GM19193 (cell line): ENCODE data around the gene CMKLR1.

Source experiments
- POLR2A ChIP-seq: IDR thresholded peaks from 4 replicates; pipeline ENCODE4 v1.6.1; 2011; ENCODE audit not compliant: insufficient read depth, insufficient read length; ENCODE audit errors: extremely low read depth

CMKLR1 gene

GRCh38 chr12:108328420-108328819 is 10.7 kb downstream of the CMKLR1 start:
- no peak for TF ChIP-seq POLR2A

GRCh38 chr12:108327621-108328344 is 11.3 kb downstream of the CMKLR1 start:
- TF ChIP-seq POLR2A, result no peak

GRCh38 chr12:108326254-108326750 is 12.8 kb downstream of the CMKLR1 start:
- no peak for TF ChIP-seq POLR2A

GRCh38 chr12:108325549-108325948 is 13.6 kb downstream of the CMKLR1 start:
- no peak for TF ChIP-seq POLR2A

- no peak for TF ChIP-seq POLR2A
Measured at GRCh38 chr12:108325018-108325358, 14.1 kb downstream of the CMKLR1 start.

- no peak for TF ChIP-seq POLR2A
Measured at GRCh38 chr12:108324351-108325017, 14.6 kb downstream of the CMKLR1 start.

- no peak for TF ChIP-seq POLR2A
Measured at GRCh38 chr12:108323581-108323980, 15.5 kb downstream of the CMKLR1 start.

- no peak for TF ChIP-seq POLR2A
Measured at GRCh38 chr12:108322998-108323397, 16.1 kb downstream of the CMKLR1 start.

- no peak for TF ChIP-seq POLR2A
Measured at GRCh38 chr12:108321688-108322087, 17.4 kb downstream of the CMKLR1 start.

- no peak for TF ChIP-seq POLR2A
Measured at GRCh38 chr12:108320507-108321293, 18.4 kb downstream of the CMKLR1 start.

GRCh38 chr12:108319277-108320234 is 19.6 kb downstream of the CMKLR1 start:
- no peak for TF ChIP-seq POLR2A

GRCh38 chr12:108318472-108319275 is 20.4 kb downstream of the CMKLR1 start:
- no peak for TF ChIP-seq POLR2A
